Common myeloid progenitor, CD34-positive (primary cell): ENCODE results near the gene LNX2.

Experiments
- CTCF ChIA-PET: fragments of 350-600 bp; sonication (Branson Sonifier 250); formaldehyde crosslinking; loops from one replicate; lab custom pipeline; 2021; ENCODE audit warnings: antibody characterized with exemption; lab: Charles Lee
- POLR2A ChIA-PET: fragments of 350-600 bp; sonication (Branson Sonifier 250); formaldehyde crosslinking; loops from one replicate; lab custom pipeline; 2021; ENCODE audit warnings: antibody characterized with exemption; lab: Charles Lee
- DNase-seq, 3 donors: peaks; one replicate each; pipeline versions ENCODE4 v3.0.0 to v3.0.0-alpha.2; 2013
- H3K27ac ChIP-seq, 2 experiments: 1 replicate in 1 of 2; 2 replicates in 1 of 2; pipeline ENCODE4 v1.7.0; 2013; ENCODE audit warnings: inconsistent platforms in 2 of 2, low read length in 2 of 2, mild to moderate bottlenecking in 2 of 2, low read depth in 1 of 2, moderate library complexity in 1 of 2; ENCODE audit not compliant: severe bottlenecking in 2 of 2, insufficient read depth in 1 of 2, poor library complexity in 1 of 2
- H3K27me3 ChIP-seq, 5 experiments: replicated peaks in 2 of 5; 1 replicate in 3 of 5; 2 replicates in 2 of 5; pipeline versions ENCODE4 v1.6.1 to v1.7.0; 2013; ENCODE audit warnings: low read length in 4 of 5, mild to moderate bottlenecking in 2 of 5, moderate library complexity in 2 of 5, inconsistent platforms in 1 of 5; ENCODE audit not compliant: insufficient read depth in 5 of 5, control insufficient read depth in 4 of 5
- H3K36me3 ChIP-seq, 4 experiments: 1 replicate in 2 of 4; 2 replicates in 2 of 4; pipeline versions ENCODE4 v1.6.1 to v1.7.0; 2013; ENCODE audit warnings: low read length in 3 of 4, control low read depth in 1 of 4, mild to moderate bottlenecking in 1 of 4; ENCODE audit not compliant: control insufficient read depth in 4 of 4, insufficient read depth in 4 of 4
- H3K4me1 ChIP-seq, 4 experiments: 1 replicate in 3 of 4; 2 replicates in 1 of 4; pipeline versions ENCODE4 v1.6.1 to v1.7.1; 2013; ENCODE audit warnings: low read length in 3 of 4, mild to moderate bottlenecking in 3 of 4, control low read depth in 1 of 4, inconsistent platforms in 1 of 4, moderate library complexity in 1 of 4; ENCODE audit not compliant: control insufficient read depth in 4 of 4, insufficient read depth in 4 of 4; ENCODE audit errors: control extremely low read depth in 1 of 4
- H3K4me3 ChIP-seq, 7 experiments: 1 replicate in 4 of 7; 2 replicates in 3 of 7; pipeline versions ENCODE4 v1.5.1 to v1.7.0; 2013; ENCODE audit warnings: mild to moderate bottlenecking in 7 of 7, low read length in 6 of 7, moderate library complexity in 6 of 7, inconsistent platforms in 2 of 7, low read depth in 2 of 7, control low read depth in 1 of 7; ENCODE audit not compliant: insufficient read depth in 4 of 7, control insufficient read depth in 1 of 7; ENCODE audit errors: extremely low read depth in 1 of 7
- H3K9me3 ChIP-seq, 5 experiments: 1 replicate in 4 of 5; 2 replicates in 1 of 5; pipeline versions ENCODE4 v1.6.1 to v1.7.1; 2013; ENCODE audit warnings: low read length in 4 of 5, mild to moderate bottlenecking in 2 of 5, inconsistent platforms in 1 of 5, low read depth in 1 of 5, moderate library complexity in 1 of 5; ENCODE audit not compliant: control insufficient read depth in 4 of 5, insufficient read depth in 2 of 5; ENCODE audit errors: control extremely low read depth in 1 of 5
- WGBS: methylation state at CpG from one replicate; pipeline ENCODE4 v1.1.5; 2013; ENCODE audit not compliant: insufficient coverage; 5-methylcytosine and 5-hydroxymethylcytosine counted together

Gene LNX2

GRCh38 chr13:27510082-27510481 is 110.2 kb downstream of the LNX2 start:
- WGBS, result 55% methylated on average over 1 of the region's 5 CpGs
- ChIA-PET CTCF (no interaction called here), POLR2A (no interaction called here)
- Histone ChIP-seq H3K4me1 (no peaks in the 10 kb centered on the region), H3K27me3 (peaks cover 0 to 2% (median 0%) of the 10 kb centered on the region in 5 experiments), H3K9me3 (no peaks in the 10 kb centered on the region), H3K36me3 (no peaks in the 10 kb centered on the region), H3K27ac (no peak overlapping the region), H3K4me3 (no peak overlapping the region)
- DNase-seq, result no peak

GRCh38 chr13:27508802-27509201 is 111.5 kb downstream of the LNX2 start:
- Histone ChIP-seq H3K9me3 (no peaks in the 10 kb centered on the region), H3K27me3 (peaks cover 0 to 2% (median 0%) of the 10 kb centered on the region in 5 experiments), H3K27ac (no peak overlapping the region), H3K36me3 (no peaks in the 10 kb centered on the region), H3K4me3 (no peak overlapping the region), H3K4me1 (no peaks in the 10 kb centered on the region)
- ChIA-PET POLR2A (interaction anchor here (0.7 kb wide), 1 partner anchor 1265 kb away, joined by 3 read pairs; no protein-coding TSS in a partner anchor), CTCF (interaction anchor here (1.4 kb wide), 1 partner anchor 15 kb away, joined by 4 read pairs; no protein-coding TSS in a partner anchor)
- WGBS, result 95% methylated on average over 9 of the region's 9 CpGs
- DNase-seq, result no peak

GRCh38 chr13:27505792-27506191 is 114.5 kb downstream of the LNX2 start:
- no peaks in the 10 kb centered on the region for H3K36me3 ChIP-seq
- H3K4me3 ChIP-seq, result no peak overlapping the region
- ChIA-PET POLR2A (no interaction called here), CTCF (no interaction called here)
- WGBS, result no CpG with 5 or more reads among the region's 3 CpGs
- H3K27me3 ChIP-seq, result peaks cover 0 to 2% (median 0%) of the 10 kb centered on the region in 5 experiments
- H3K9me3 ChIP-seq, result no peaks in the 10 kb centered on the region
- no peak overlapping the region for H3K27ac ChIP-seq
- DNase-seq, result no peak
- no peaks in the 10 kb centered on the region for H3K4me1 ChIP-seq

GRCh38 chr13:27504868-27505194 is 115.5 kb downstream of the LNX2 start:
- H3K4me3 ChIP-seq, result no peak overlapping the region
- POLR2A ChIA-PET, result no interaction called here
- H3K27ac ChIP-seq, result no peak overlapping the region
- peaks cover 0 to 2% (median 0%) of the 10 kb centered on the region in 5 experiments for H3K27me3 ChIP-seq
- no peaks in the 10 kb centered on the region for H3K9me3 ChIP-seq
- no peaks in the 10 kb centered on the region for H3K4me1 ChIP-seq
- H3K36me3 ChIP-seq, result no peaks in the 10 kb centered on the region
- CTCF ChIA-PET, result interaction anchor here (2.0 kb wide), 1 partner anchor 11 kb away, joined by 7 read pairs; no protein-coding TSS in a partner anchor
- 95% methylated on average over 4 of the region's 5 CpGs for whole genome bisulfite sequencing
- no peak for DNase-seq

- Histone ChIP-seq H3K4me3 (no peak overlapping the region), H3K9me3 (no peaks in the 10 kb centered on the region), H3K4me1 (no peaks in the 10 kb centered on the region), H3K27ac (no peak overlapping the region), H3K36me3 (no peaks in the 10 kb centered on the region), H3K27me3 (no peaks in the 10 kb centered on the region)
- no peak for DNase-seq
- ChIA-PET CTCF (interaction anchor here (2.0 kb wide), 1 partner anchor 11 kb away, joined by 7 read pairs; no protein-coding TSS in a partner anchor), POLR2A (no interaction called here)
- WGBS, result 93% methylated on average over 10 of the region's 12 CpGs
Measured at GRCh38 chr13:27504128-27504867, 116.0 kb downstream of the LNX2 start.

- WGBS, result 94% methylated on average over 12 of the region's 13 CpGs
- Histone ChIP-seq H3K36me3 (no peaks in the 10 kb centered on the region), H3K9me3 (no peaks in the 10 kb centered on the region), H3K4me3 (no peak overlapping the region), H3K4me1 (no peaks in the 10 kb centered on the region), H3K27ac (no peak overlapping the region), H3K27me3 (no peaks in the 10 kb centered on the region)
- CTCF ChIA-PET, result no interaction called here
- POLR2A ChIA-PET, result no interaction called here
- no peak for DNase-seq
Measured at GRCh38 chr13:27500806-27501534, 119.4 kb downstream of the LNX2 start.
